ENCODE measurements around the gene SEC63. TPM values are rescaled to one million over a fixed set of nuclear protein-coding genes. Genes with fewer than 3 reads are reported as not detected.

SEC63 gene
- total RNA-seq, 2 experiments from 2014 or later, result 13.0 to 139 TPM

DNA sequence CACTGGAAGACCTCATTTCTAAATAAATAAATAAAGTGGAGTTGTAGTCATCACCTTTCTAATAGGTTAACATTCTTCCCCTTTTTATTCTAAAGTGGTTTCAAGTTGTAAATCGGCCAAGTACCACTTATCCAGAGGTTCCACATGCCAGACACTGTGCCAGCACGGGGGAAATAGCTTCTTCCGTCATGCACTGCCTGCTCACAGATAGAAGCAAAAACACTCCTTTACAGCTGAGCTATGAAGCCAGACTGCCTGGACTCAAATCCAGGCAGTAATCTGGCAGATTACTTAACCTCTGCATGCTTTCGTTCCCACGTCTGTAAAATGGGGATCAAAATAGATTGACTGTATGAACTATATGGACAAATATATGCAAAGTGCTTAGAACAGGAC, 116.7 kb downstream of the SEC63 start:
- Histone ChIP-seq H3K27ac (ENCODE audit: low read depth, low read length, poor library complexity, severe bottlenecking) (no peak overlapping the region), H3K9me2 (ENCODE audit: insufficient read depth, low read length) (no peaks in the 10 kb centered on the region), H3K4me3 (ENCODE audit: low read depth, low read length, poor library complexity, severe bottlenecking) (no peak overlapping the region), H3K4me2 (ENCODE audit: low read length) (no peak overlapping the region), H3K79me2 (ENCODE audit: insufficient read depth, low read depth, low read length) (no peaks in the 10 kb centered on the region), H3K4me1 (ENCODE audit: insufficient read depth, low read length, poor library complexity, severe bottlenecking) (no peaks in the 10 kb centered on the region), H3K9me3 (ENCODE audit: low read length) (no peaks in the 10 kb centered on the region), H2AFZ (ENCODE audit: low read length) (no peak overlapping the region), H3K36me3 (ENCODE audit: insufficient read depth, low read length) (no peaks in the 10 kb centered on the region), H4K20me1 (ENCODE audit: insufficient read depth, low read length) (no peaks in the 10 kb centered on the region)
- intact Hi-C loops (cut with micrococcal nuclease; ENCODE audit: unreplicated experiment), result loop anchor here (10.0 kb wide), 1 partner anchor 136 kb away; no protein-coding TSS in a partner anchor
- TF ChIP-seq, protein P1, sequence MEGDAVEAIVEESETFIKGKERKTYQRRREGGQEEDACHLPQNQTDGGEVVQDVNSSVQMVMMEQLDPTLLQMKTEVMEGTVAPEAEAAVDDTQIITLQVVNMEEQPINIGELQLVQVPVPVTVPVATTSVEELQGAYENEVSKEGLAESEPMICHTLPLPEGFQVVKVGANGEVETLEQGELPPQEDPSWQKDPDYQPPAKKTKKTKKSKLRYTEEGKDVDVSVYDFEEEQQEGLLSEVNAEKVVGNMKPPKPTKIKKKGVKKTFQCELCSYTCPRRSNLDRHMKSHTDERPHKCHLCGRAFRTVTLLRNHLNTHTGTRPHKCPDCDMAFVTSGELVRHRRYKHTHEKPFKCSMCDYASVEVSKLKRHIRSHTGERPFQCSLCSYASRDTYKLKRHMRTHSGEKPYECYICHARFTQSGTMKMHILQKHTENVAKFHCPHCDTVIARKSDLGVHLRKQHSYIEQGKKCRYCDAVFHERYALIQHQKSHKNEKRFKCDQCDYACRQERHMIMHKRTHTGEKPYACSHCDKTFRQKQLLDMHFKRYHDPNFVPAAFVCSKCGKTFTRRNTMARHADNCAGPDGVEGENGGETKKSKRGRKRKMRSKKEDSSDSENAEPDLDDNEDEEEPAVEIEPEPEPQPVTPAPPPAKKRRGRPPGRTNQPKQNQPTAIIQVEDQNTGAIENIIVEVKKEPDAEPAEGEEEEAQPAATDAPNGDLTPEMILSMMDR (conservative IDR thresholded peaks at IDR 0.05; ENCODE audit: low read length), result no peak
- no peak for TF ChIP-seq EZH2phosphoT487 (IDR thresholded peaks at IDR 0.05; ENCODE audit: borderline replicate concordance, low read depth, low read length)
- DNase-seq (ENCODE audit: low spot score), result no peak
- BruUV-seq (replicated peaks), result no TSS peak
- CTCF ChIA-PET (ENCODE audit: unreplicated experiment), result interaction anchor here (1.2 kb wide), 1 partner anchor 10 kb away, joined by 3 read pairs; no protein-coding TSS in a partner anchor
- POLR2A ChIA-PET, result interaction anchor here (0.5 to 0.6 kb wide), 2 partner anchors 11 to 119 kb away, joined by 3 to 5 read pairs; no protein-coding TSS in a partner anchor

- POLR2A ChIA-PET, result interaction anchor here (0.5 to 0.6 kb wide), 4 partner anchors 11 to 1871 kb away, joined by 3 to 5 read pairs (median 4); no protein-coding TSS in a partner anchor
- TF ChIP-seq, protein P1 (conservative IDR thresholded peaks at IDR 0.05; ENCODE audit: low read length), result no peak
- no peak for TF ChIP-seq EZH2phosphoT487 (IDR thresholded peaks at IDR 0.05; ENCODE audit: borderline replicate concordance, low read depth, low read length)
- DNase-seq (ENCODE audit: low spot score), result no peak
- no peak overlapping the region for H3K4me2 ChIP-seq (ENCODE audit: low read length)
- intact Hi-C loops (cut with micrococcal nuclease; ENCODE audit: unreplicated experiment), result loop anchor here (10.0 kb wide), 1 partner anchor 136 kb away; no protein-coding TSS in a partner anchor
- no peak overlapping the region for H3K27ac ChIP-seq (ENCODE audit: low read depth, low read length, poor library complexity, severe bottlenecking)
- H3K9me3 ChIP-seq (ENCODE audit: low read length), result no peaks in the 10 kb centered on the region
- H3K36me3 ChIP-seq (ENCODE audit: insufficient read depth, low read length), result no peaks in the 10 kb centered on the region
- no TSS peak for BruUV-seq (replicated peaks)
- no peak overlapping the region for H3K4me3 ChIP-seq (ENCODE audit: low read depth, low read length, poor library complexity, severe bottlenecking)
- CTCF ChIA-PET (ENCODE audit: unreplicated experiment), result interaction anchor here (1.2 kb wide), 1 partner anchor 11 kb away, joined by 3 read pairs; no protein-coding TSS in a partner anchor
- H3K4me1 ChIP-seq (ENCODE audit: insufficient read depth, low read length, poor library complexity, severe bottlenecking), result no peaks in the 10 kb centered on the region
- no peaks in the 10 kb centered on the region for H3K79me2 ChIP-seq (ENCODE audit: insufficient read depth, low read depth, low read length)
- no peak overlapping the region for H2AFZ ChIP-seq (ENCODE audit: low read length)
- H3K9me2 ChIP-seq (ENCODE audit: insufficient read depth, low read length), result no peaks in the 10 kb centered on the region
- no peaks in the 10 kb centered on the region for H4K20me1 ChIP-seq (ENCODE audit: insufficient read depth, low read length)
Observed at GRCh38 chr6:107840636-107841274, 117.3 kb downstream of the SEC63 start.

- H3K9me3 ChIP-seq (ENCODE audit: low read length), result no peaks in the 10 kb centered on the region
- H3K4me2 ChIP-seq (ENCODE audit: low read length), result no peak overlapping the region
- H3K4me1 ChIP-seq (ENCODE audit: insufficient read depth, low read length, poor library complexity, severe bottlenecking), result no peaks in the 10 kb centered on the region
- no peak overlapping the region for H2AFZ ChIP-seq (ENCODE audit: low read length)
- no peaks in the 10 kb centered on the region for H4K20me1 ChIP-seq (ENCODE audit: insufficient read depth, low read length)
- ChIA-PET POLR2A (interaction anchor here (0.7 to 1.1 kb wide), 2 partner anchors 9 to 11 kb away, joined by 3 to 4 read pairs; no protein-coding TSS in a partner anchor), CTCF (ENCODE audit: unreplicated experiment) (interaction anchor here (0.5 kb wide), 1 partner anchor 29 kb away, joined by 4 read pairs; no protein-coding TSS in a partner anchor)
- intact Hi-C loops (cut with micrococcal nuclease; ENCODE audit: unreplicated experiment), result no loop called here
- TF ChIP-seq, protein P1 (conservative IDR thresholded peaks at IDR 0.05; ENCODE audit: low read length), result no peak
- TF ChIP-seq EZH2phosphoT487 (IDR thresholded peaks at IDR 0.05; ENCODE audit: borderline replicate concordance, low read depth, low read length), result no peak
- no peaks in the 10 kb centered on the region for H3K79me2 ChIP-seq (ENCODE audit: insufficient read depth, low read depth, low read length)
- no peaks in the 10 kb centered on the region for H3K36me3 ChIP-seq (ENCODE audit: insufficient read depth, low read length)
- DNase-seq (ENCODE audit: low spot score), result no peak
- no peak overlapping the region for H3K4me3 ChIP-seq (ENCODE audit: low read depth, low read length, poor library complexity, severe bottlenecking)
- BruUV-seq (replicated peaks), result no TSS peak
- H3K27ac ChIP-seq (ENCODE audit: low read depth, low read length, poor library complexity, severe bottlenecking), result no peak overlapping the region
- no peaks in the 10 kb centered on the region for H3K9me2 ChIP-seq (ENCODE audit: insufficient read depth, low read length)
Observed at GRCh38 chr6:107833136-107833535, 124.9 kb downstream of the SEC63 start.
